ENCODE measurements around the gene CRACR2A. TPM values are rescaled to one million over a fixed set of nuclear protein-coding genes. Genes with fewer than 3 reads are reported as not detected.

CRACR2A gene
- polyA plus RNA-seq, 2 of the 4 experiments (the other 2 are of a cell fraction), result 1.1 to 3.8 TPM

- H3K4me2 ChIP-seq, result no peak overlapping the region
- no peak overlapping the region for H3K4me3 ChIP-seq
- no peak for ATAC-seq
- FAIRE-seq, result no peak
- ChIA-PET POLR2A (no interaction called here), CTCF (no interaction called here)
- no peaks in the 10 kb centered on the region for H3K9me3 ChIP-seq
- no peak for DNase-seq (ENCODE audit: low read depth in 1 of 2, low spot score in 1 of 2)
- H3K4me1 ChIP-seq, result no peaks in the 10 kb centered on the region
- no peak for TF ChIP-seq RCOR1 (IDR thresholded peaks at IDR 0.05; ENCODE audit: low read depth, low read length)
- no peak for TF ChIP-seq HOXB13 (CRISPR knock-in tag; IDR thresholded peaks at IDR 0.05; ENCODE audit: low read depth)
- TF ChIP-seq SREBF2 (IDR thresholded peaks at IDR 0.05), result no peak
- no peak for TF ChIP-seq BHLHE40 (IDR thresholded peaks at IDR 0.05; ENCODE audit: low read depth, low read length)
- TF ChIP-seq ZC3H11A (IDR thresholded peaks at IDR 0.05), result no peak
- TF ChIP-seq MYC (IDR thresholded peaks at IDR 0.05; ENCODE audit: borderline replicate concordance, low read length), result no peak
- no peak for TF ChIP-seq FOSL2 (IDR thresholded peaks at IDR 0.05)
- no peak for TF ChIP-seq FOSL2 (CRISPR knock-in tag; IDR thresholded peaks at IDR 0.05)
- no peak for TF ChIP-seq EP300 (IDR thresholded peaks at IDR 0.05)
- no peak for TF ChIP-seq ATOH8 (CRISPR knock-in tag; IDR thresholded peaks at IDR 0.05; ENCODE audit: low read depth)
- no peak for TF ChIP-seq MAZ (IDR thresholded peaks at IDR 0.05; ENCODE audit: borderline replicate concordance, low read depth, low read length)
- TF ChIP-seq JUNB (IDR thresholded peaks at IDR 0.05), result no peak
- no peak for TF ChIP-seq USF2 (IDR thresholded peaks at IDR 0.05)
- no peak for TF ChIP-seq POLR2AphosphoS2 (conservative IDR thresholded peaks at IDR 0.05; ENCODE audit: low read length)
- no peak for TF ChIP-seq KDM5A (IDR thresholded peaks at IDR 0.05)
- no peak for TF ChIP-seq CBX2 (IDR thresholded peaks at IDR 0.05; ENCODE audit: borderline replicate concordance, low read depth)
- no peak for TF ChIP-seq FOXS1 (CRISPR knock-in tag; IDR thresholded peaks at IDR 0.05)
- no peak for TF ChIP-seq EHMT2 (IDR thresholded peaks at IDR 0.05; ENCODE audit: low read depth)
- no peak for TF ChIP-seq MAFK (IDR thresholded peaks at IDR 0.05; ENCODE audit: partially characterized antibody)
- TF ChIP-seq HOXA7 (CRISPR knock-in tag; IDR thresholded peaks at IDR 0.05), result no peak
- no peak for TF ChIP-seq HDAC2 (IDR thresholded peaks at IDR 0.05)
- 48% methylated on average over 9 of the region's 9 CpGs for WGBS (ENCODE audit: missing lambda C conversion rate)
- no peak overlapping the region for H3K27ac ChIP-seq
These were observed 158.9 kb downstream of the CRACR2A start for GRCh38 chr12:3593906-3594483.

GRCh38 chr12:3592856-3593625 is 159.9 kb downstream of the CRACR2A start:
- H3K4me1 ChIP-seq, result no peaks in the 10 kb centered on the region
- FAIRE-seq, result no peak
- H3K4me2 ChIP-seq, result no peak overlapping the region
- POLR2A ChIA-PET, result no interaction called here
- no peak overlapping the region for H3K27ac ChIP-seq
- no peak for DNase-seq (ENCODE audit: low read depth in 1 of 2, low spot score in 1 of 2)
- ATAC-seq, result no peak
- TF ChIP-seq RNF2 (IDR thresholded peaks at IDR 0.05; ENCODE audit: borderline replicate concordance, low read depth) (no peak), ELK1 (IDR thresholded peaks at IDR 0.05; ENCODE audit: low read depth, low read length) (no peak), RFX5 (IDR thresholded peaks at IDR 0.05) (no peak), SREBF2 (IDR thresholded peaks at IDR 0.05) (no peak), CBX8 (IDR thresholded peaks at IDR 0.05) (no peak), CTCF (IDR thresholded peaks at IDR 0.05) (no peak), HMGXB4 (CRISPR knock-in tag; IDR thresholded peaks at IDR 0.05; ENCODE audit: borderline replicate concordance) (no peak), POLR2A (IDR thresholded peaks at IDR 0.05; ENCODE audit: low read length) (no peak), CEBPB (IDR thresholded peaks at IDR 0.05) (no peak), GATA3 (IDR thresholded peaks at IDR 0.05; ENCODE audit: borderline replicate concordance) (no peak)
- CTCF ChIA-PET, result no interaction called here
- 49% methylated on average over 30 of the region's 30 CpGs for WGBS (ENCODE audit: missing lambda C conversion rate)
- no peaks in the 10 kb centered on the region for H3K9me3 ChIP-seq
- no peak overlapping the region for H3K4me3 ChIP-seq

All from A549 (cell line).